ENCODE results near the gene SMAD6.
"Not testable (repeated sequence)": the region's sequence is repeated elsewhere in the genome, so short reads cannot be mapped to it uniquely, and the experiment has no call there.

The SMAD6 gene

DNA sequence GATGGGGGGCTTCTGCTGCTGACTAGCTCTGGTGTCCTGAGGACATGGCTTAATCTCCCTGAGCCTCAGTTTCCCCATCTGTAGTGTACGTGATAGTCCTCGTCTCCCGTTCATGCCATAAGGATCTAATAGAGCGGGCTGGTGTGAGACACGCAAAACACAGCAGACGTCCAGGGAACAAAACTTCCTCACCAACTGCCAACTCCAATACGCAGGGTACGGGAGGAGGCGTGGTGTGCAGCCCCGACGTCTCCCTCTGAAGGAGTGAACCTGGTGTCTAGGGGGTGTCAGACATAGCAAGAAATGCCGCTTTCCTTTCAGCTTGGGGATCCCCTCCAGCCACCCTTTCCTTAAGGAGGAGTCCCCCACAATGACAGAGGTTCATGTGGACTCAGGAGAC is 55.0 kb downstream of the SMAD6 start:
- TF ChIP-seq, protein P1, sequence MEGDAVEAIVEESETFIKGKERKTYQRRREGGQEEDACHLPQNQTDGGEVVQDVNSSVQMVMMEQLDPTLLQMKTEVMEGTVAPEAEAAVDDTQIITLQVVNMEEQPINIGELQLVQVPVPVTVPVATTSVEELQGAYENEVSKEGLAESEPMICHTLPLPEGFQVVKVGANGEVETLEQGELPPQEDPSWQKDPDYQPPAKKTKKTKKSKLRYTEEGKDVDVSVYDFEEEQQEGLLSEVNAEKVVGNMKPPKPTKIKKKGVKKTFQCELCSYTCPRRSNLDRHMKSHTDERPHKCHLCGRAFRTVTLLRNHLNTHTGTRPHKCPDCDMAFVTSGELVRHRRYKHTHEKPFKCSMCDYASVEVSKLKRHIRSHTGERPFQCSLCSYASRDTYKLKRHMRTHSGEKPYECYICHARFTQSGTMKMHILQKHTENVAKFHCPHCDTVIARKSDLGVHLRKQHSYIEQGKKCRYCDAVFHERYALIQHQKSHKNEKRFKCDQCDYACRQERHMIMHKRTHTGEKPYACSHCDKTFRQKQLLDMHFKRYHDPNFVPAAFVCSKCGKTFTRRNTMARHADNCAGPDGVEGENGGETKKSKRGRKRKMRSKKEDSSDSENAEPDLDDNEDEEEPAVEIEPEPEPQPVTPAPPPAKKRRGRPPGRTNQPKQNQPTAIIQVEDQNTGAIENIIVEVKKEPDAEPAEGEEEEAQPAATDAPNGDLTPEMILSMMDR (IDR thresholded peaks at IDR 0.05; ENCODE audit: borderline replicate concordance, insufficient read depth, low read depth, low read length), result no peak
- no peak overlapping the region for H3K4me3 ChIP-seq (ENCODE audit: low read depth, low read length)

DNA sequence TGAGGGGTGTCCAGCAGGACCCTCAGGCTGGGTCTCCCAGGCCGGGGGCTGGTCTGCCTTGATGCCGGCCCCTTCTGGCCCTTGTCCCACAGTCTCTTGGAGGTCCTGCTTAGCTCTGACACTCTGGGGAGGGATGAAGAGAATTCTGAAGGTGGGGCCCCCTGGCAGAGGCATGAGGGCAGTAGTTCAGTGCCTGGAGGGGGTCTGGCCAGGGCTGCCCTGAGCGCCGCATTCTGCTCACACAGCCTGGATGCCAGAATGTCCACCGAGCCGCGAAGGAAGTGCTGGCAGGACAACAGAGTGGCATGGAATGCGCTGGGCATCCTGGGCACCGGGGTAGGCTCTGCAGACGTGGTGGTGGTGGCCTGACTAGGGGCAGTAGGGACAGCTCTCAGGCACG is 55.5 kb downstream of the SMAD6 start:
- H3K4me3 ChIP-seq (ENCODE audit: low read depth, low read length), result no peak overlapping the region
- TF ChIP-seq, protein P1 (IDR thresholded peaks at IDR 0.05; ENCODE audit: borderline replicate concordance, insufficient read depth, low read depth, low read length), result no peak

DNA sequence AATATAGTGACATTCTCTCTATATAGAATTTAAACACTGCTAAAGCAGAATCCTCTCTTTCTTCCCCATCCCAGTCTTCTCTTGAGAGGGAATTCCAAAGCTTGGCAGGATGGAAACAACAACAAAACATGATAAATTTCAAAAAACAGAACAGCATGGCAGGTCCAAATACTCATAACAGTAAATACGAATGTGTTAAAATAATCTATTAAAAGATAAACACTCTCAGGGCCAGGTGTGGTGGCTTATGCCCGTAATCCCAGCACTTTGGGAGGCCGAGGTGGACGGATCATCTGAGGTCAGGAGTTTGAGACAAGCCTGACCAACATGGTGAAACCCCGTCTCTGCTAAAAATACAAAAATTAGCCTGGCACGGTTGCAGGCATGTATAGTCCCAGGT is 56.2 kb downstream of the SMAD6 start:
- H3K4me3 ChIP-seq (ENCODE audit: low read depth, low read length), result not testable (repeated sequence)

DNA sequence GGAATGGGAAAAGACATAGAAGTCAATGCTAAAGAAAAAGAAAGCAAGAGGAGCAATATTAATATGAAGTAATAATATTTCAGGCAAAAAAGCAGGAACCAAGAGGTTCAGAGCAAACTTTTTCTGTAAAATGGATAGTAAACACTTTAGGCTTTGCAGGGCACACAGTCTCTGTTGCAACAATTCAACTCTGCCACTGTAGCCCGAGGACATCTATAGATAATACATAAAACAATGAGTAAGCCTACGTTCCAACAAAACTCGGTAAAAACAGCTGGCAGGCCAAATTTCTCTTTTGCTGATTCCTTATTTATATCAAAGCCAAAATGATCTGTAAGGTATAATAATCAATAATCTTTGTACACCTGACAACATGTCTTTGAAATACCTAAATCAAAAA is 56.8 kb downstream of the SMAD6 start:
- TF ChIP-seq, protein P1 (IDR thresholded peaks at IDR 0.05; ENCODE audit: borderline replicate concordance, insufficient read depth, low read depth, low read length), result no peak
- no peak overlapping the region for H3K4me3 ChIP-seq (ENCODE audit: low read depth, low read length)

DNA sequence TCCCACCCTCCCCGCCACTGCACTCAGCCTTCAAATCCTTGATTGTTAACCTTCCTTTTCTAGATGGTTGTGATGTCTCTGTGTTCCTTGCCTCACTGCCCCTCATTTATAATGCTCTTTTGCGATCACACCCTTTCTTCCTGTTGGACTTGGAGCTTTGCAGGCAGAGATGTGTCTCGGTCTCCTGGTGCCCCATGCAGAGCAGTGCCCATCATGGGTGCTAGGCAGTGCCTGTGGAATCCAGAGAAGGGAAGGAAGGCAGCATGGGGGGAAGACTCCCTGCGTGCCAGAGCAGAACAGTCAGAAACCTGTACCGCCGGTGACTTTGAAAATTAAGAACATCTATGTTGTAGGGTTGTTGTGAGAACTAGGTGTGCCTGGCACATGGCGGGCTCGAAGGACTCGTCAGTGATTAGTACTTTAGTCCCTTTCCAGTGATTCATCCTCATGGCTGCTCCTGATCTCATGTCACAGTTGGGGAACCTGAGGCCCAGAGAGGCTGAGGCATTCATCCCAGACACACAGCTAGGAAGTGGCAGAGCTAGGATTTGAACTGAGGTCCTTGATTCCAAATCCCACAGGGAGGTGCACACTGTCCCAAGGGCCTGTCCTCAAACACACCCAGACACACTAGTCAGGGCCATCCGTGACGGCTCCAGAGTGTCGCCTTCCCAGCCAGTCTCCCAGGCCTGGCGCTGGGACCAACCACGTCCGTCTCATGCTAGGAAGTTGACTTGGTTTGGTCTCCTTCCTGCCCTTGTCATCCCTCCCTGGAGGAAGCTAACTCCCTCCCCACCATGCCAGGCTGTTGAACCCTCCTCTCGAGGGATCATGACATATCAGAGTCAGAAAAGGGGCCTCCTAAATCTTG is 58.3 kb downstream of the SMAD6 start:
- H3K4me3 ChIP-seq (ENCODE audit: low read depth, low read length), result no peak overlapping the region
- TF ChIP-seq, protein P1 (IDR thresholded peaks at IDR 0.05; ENCODE audit: borderline replicate concordance, insufficient read depth, low read depth, low read length), result no peak

DNA sequence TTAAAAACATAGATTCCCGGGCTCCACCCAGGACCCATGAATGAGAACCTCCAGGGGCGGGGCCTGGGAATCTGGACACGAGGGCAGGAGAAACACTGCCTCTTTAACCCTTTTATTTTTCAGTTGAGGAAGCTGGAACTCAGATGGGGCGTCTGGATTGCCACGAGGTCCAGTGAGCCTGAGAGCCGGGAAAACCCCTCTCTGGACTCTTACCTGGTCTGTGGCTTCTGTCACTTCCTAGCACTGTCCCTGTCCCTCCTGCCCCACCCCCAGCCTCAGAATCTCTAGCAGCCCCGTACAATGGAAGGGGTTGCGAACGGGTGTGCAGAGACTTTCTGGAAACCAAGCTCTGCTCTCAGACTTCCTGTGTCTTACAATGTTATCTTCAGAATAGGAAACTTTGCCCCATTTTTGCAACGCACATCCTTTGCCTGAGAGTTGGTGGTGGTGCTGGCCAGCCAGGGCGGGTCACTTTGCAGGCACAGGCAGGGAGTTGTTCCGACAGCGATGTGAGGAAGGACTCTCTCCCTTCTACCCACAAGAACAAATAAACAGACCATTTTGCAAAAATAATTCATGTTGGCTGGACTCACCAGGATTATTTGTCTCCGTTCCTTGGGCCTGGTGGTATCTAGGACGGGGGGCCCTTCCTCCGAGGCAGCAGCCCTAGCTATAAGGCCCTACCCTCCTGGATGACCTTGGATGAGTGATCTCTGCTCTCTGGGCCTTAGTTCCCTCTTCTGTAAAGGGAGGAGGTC is 59.1 kb downstream of the SMAD6 start:
- no peak overlapping the region for H3K4me3 ChIP-seq (ENCODE audit: low read depth, low read length)
- TF ChIP-seq, protein P1 (IDR thresholded peaks at IDR 0.05; ENCODE audit: borderline replicate concordance, insufficient read depth, low read depth, low read length), result no peak

DNA sequence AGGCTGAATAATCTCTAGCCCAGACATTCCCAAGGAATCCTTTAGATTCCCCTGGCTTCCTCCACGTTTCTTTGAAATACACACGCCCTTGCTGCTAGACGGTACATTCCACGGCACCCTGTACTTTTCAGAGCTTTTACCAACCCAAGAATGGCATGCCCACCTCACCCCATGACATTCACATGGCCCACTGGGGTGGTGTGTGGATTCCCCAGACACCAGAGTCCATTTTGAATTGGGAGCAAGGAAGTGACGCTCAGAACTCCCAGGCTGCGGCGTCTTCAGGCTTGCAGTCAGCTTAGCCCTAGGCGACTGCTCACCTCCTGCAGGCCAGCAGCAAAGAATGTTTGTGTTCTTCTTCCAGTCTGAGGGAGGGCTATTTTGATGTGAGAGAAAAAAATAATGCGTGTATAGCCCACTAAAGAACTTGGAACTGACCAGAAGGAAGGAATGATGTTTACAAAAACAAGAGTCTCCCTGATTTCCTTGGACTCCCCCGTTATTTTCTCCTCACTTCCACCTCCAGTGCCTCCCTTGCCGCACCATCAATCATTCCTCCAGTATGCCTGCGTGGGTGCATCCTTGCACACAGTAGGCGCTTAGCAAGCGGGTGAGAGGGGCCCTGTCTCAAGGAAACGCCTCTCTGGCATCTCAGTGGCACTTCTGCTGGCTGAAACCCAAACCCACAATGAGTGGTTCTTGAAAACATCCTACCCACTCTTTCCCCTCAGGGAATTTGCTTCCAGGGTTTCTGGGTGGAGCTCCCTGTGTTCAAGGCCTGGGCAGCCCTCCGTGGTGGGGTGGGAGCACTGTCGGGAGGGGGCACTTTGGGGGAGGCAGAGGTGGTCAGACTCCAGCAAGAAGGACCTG is 59.9 kb downstream of the SMAD6 start:
- H3K4me3 ChIP-seq (ENCODE audit: low read depth, low read length), result no peak overlapping the region
- TF ChIP-seq, protein P1 (IDR thresholded peaks at IDR 0.05; ENCODE audit: borderline replicate concordance, insufficient read depth, low read depth, low read length), result no peak

Measured in GM12875 (cell line).